ENCODE results near the gene LRRC49.

GRCh38 chr15:71078506-71079207, 186.0 kb downstream of the LRRC49 start:
- TF ChIP-seq CTCF (conservative IDR thresholded peaks at IDR 0.05; ENCODE audit: low read depth, low read length) (no peak), POLR2A (IDR thresholded peaks at IDR 0.05; ENCODE audit: low read depth, low read length) (no peak; the same call in 1 of the 2 replicates), RCOR1 (IDR thresholded peaks at IDR 0.05; ENCODE audit: insufficient replicate concordance, low read length) (no peak), SMC3 (IDR thresholded peaks at IDR 0.05; ENCODE audit: low read depth, low read length) (no peak), ELK1 (IDR thresholded peaks at IDR 0.05; ENCODE audit: borderline replicate concordance, low read depth, low read length) (no peak)

Data from IMR-90 (cell line).